GM18508 (cell line): Measurements from ENCODE around the gene MICB.
"Not testable (repeated sequence)": the region's sequence is repeated elsewhere in the genome, so short reads cannot be mapped to it uniquely, and the experiment has no call there.

Experiments used
- ATAC-seq: cut with Tn5 transposase; IDR thresholded peaks from one replicate; pipeline ENCODE4 v1.9.1; 2021; ENCODE audit warnings: moderate number of reproducible peaks; ENCODE audit not compliant: insufficient read depth, unreplicated experiment

The MICB gene

DNA sequence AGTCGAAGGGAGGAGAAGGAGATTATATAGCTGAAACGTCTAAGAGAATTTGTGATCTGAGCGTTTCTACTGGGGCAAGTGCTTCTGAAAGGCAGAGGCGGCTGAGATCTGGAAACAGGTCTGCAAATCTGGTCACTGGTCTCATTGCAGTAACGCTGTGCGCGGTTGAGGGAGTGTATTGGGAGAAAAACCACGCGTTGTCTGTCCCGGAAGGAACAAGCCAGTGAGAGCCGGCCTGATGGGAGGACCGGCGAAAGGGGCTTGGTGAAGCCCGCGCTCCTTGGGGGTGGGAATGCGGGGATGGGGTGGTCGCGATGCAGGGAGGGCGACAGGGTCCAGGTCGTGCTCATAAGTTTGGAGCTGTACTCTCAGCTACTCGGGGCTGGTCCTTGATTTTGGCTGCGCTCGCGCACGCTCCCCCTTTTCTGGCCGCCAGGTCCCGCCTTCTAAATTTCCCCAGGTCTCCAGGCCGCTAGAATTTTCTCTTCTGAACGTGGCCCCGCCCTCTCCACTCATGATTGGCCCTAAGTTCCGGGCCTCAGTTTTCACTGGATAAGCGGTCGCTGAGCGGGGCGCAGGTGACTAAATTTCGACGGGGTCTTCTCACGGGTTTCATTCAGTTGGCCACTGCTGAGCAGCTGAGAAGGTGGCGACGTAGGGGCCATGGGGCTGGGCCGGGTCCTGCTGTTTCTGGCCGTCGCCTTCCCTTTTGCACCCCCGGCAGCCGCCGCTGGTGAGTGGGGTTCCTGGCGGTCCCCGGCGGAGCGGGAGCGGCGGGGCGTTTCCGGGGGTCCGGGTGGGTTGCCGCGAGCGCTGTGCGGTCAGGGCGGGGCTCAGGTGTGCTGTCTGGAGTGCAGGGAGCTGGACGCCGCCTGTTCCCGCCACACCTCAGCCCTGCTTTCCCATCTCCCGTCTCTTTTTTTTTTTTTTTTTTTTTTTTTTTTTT, at the start of gene MICB:
Gene MICB (plus strand): TSS at position 615 of the 946 bp plus-strand sequence. CDS start 49 bp downstream, at position 664.
- ATAC-seq = no peak

DNA sequence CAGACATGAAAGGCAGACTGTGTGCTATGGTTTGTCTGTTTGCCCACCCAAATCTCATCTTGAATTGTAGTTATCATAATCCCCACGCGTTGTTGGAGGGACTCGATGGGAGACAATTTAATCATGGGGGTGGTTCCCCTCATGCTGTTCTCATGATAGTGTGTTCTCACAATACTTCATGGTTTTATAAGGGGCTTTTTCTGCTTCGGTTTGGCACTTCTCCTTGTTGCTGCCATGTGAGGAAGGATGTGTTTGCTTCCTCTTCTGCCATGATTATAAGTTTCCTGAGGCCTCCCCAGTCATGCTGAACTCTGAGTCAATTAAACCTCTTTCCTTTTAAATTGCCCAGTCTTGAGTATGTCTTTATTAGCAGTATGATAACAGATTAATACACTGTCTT, 47.2 kb upstream of the MICB start:
- no peak for ATAC-seq

GRCh38 chr6:31452859-31453258, 45.1 kb upstream of the MICB start:
- no peak for ATAC-seq

DNA sequence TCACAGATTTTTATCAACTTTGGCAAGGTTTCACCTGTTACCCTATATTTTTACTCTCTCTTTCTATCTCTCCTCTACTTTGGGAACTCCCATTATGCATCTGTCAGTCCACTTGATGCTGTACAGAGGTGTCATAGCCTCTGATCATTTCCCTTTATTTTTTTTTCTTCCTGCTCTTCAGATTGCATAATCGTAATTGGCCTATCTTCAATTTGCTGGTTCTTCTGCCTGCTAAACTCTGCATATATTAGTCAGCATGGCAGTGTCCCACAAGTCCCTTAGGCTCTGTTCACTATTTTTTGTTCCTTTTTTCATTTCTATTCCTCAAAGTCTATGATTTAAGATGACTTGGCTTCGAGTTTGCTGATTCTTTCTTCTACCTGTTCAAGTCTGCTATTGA, 44.7 kb upstream of the MICB start:
- no peak for ATAC-seq

DNA sequence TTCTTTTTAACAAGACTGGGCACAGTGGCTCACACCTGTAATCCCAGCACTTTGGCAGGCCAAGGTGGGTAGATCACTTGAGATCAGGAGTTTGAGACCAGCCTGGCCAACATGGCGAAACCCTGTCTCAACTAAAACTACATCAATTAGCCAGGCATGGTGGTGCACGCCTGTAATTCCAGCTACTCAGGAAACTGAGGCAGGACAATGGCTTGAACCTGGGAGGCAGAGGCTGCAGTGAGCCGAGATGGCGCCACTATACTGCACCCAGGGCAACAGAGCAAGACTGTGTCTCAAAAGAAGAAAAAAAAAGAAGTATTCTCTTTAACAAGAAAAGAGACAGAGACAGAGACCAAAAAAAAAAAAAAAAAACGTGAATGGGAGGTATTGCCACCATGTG, 38.1 kb upstream of the MICB start:
- not testable (repeated sequence) for ATAC-seq

DNA sequence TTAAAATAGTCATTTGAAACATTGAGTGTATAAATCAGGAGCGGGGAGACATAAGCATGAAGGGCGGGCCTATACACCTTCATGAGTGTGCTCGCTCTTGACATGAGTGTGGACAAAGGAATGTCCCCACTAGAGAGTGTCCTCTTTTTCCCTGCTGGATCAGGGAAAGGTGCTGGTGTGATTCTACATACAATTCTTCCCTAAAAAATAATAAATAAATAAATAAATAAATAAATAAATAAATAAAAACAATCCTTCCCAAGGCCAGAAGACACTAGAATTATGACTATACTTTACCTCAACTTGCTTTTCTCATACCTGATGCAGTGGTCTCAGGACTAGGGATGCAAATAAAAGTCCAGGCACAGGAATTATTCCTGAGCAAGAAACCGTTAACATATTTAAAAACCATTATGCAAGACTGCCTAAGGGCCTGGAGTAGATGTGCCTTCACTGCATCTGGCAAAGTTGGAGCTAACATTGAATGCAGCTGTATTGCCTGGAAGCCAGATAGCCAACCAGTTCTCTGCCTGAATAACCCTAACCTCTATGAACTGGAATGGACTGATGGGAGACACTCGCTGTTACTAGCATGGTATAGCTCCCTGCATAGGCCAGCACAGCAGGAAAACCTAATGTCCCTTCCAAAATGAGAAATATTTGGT, 37.5 kb upstream of the MICB start:
- ATAC-seq = no peak

GRCh38 chr6:31462026-31462963, 35.6 kb upstream of the MICB start:
- no peak for ATAC-seq

DNA sequence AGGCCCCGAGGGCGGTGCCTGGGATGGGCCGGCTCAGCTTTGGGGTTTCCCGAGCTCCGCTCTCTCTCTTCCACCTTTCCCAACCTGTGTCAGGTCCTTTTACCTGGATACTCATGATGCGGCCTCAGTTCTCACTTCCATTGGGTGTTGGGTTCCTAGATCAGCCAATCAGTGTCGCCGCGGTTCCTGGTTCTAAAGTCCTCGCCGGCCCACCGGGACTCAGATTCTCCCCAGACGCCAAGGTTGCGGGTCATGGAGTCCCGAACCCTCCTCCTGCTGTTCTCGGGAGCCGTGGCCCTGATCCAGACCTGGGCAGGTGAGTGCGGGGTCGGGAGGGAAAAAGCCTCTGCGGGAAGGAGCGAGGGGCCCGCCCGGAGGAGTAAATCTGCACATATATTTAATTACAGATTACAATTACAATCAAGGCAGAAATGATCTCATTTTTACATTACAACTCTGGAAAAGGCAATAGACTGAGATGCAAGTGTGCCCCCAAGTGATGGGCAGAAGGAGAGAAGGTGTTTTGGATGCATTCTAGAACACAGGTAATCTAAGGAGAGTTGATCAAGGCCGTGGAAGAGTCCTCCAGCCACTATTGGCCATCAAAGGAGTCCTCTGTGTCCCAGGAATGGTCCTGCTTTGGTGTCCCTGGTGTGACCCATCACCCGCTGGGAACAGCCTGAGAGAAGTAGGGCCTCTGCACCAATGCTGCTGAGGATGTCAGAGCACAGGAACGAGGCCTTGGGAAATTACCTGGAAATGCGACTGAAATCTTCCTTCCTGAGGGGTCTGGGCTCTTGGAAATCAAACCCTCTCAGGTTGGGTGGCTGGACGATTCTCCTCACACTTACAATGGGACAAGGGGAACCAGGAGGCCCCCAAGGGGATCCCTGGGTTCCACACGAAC, 34.7 kb upstream of the MICB start:
- peak; percentile 73 for ATAC-seq

GRCh38 chr6:31464252-31465184, 33.4 kb upstream of the MICB start:
- ATAC-seq = no peak

GRCh38 chr6:31465185-31465536, 32.8 kb upstream of the MICB start:
- ATAC-seq = no peak

GRCh38 chr6:31465718-31466117, 32.2 kb upstream of the MICB start:
- ATAC-seq = no peak

GRCh38 chr6:31466466-31466865, 31.5 kb upstream of the MICB start:
- ATAC-seq = no peak

DNA sequence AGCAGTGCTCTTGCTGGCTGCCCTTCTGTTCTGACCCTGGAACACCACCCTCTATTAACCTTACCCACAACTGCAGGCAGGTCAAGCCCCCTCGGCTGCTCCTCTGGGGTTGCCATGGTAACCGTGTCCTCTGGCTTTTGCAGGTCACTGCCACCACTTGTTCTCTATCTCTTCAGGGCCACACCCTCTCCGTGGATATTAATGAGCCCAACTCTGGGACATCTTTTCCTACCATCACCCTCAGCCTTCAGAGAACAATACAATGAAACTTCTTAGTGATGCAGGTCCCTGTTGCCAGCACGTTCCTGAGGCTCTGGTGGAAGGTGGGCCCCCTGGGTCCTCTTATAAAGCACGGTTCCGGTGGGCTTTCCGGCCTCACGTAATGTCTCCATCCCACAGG, 30.8 kb upstream of the MICB start:
- ATAC-seq = no peak

- no peak for ATAC-seq
These were observed 29.6 kb upstream of the MICB start for GRCh38 chr6:31468311-31468710.

- ATAC-seq = no peak
These were observed 27.1 kb upstream of the MICB start for GRCh38 chr6:31470801-31471200.

GRCh38 chr6:31471711-31472110, 26.2 kb upstream of the MICB start:
- ATAC-seq = no peak

DNA sequence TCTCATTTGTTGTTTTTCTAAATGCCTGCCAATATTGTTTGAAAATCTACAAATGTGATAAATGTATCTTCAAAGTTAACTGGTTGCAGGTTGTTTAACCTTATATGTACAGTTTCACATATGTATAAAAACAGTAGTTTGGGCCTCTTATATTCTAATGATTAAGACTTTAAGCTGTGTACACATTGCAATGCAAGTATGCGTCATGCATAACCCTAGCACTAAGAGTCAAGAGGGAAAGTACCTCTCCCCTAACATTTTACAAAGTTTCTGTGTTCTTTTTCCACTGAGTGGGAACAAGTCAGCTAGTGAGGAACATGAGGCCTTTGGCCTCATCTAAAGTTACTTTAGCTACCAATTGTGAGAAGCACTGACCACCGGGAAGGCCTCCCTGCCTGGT, 25.7 kb upstream of the MICB start:
- ATAC-seq = no peak

- ATAC-seq = no peak
These were observed 24.7 kb upstream of the MICB start for GRCh38 chr6:31473244-31473643.
